Measurements from ENCODE around the gene F10. TPM values are rescaled to one million over a fixed set of nuclear protein-coding genes. Genes with fewer than 3 reads are reported as not detected.

The F10 gene
- total RNA-seq, 1 donor from 2014 or later = 12.3 TPM

DNA sequence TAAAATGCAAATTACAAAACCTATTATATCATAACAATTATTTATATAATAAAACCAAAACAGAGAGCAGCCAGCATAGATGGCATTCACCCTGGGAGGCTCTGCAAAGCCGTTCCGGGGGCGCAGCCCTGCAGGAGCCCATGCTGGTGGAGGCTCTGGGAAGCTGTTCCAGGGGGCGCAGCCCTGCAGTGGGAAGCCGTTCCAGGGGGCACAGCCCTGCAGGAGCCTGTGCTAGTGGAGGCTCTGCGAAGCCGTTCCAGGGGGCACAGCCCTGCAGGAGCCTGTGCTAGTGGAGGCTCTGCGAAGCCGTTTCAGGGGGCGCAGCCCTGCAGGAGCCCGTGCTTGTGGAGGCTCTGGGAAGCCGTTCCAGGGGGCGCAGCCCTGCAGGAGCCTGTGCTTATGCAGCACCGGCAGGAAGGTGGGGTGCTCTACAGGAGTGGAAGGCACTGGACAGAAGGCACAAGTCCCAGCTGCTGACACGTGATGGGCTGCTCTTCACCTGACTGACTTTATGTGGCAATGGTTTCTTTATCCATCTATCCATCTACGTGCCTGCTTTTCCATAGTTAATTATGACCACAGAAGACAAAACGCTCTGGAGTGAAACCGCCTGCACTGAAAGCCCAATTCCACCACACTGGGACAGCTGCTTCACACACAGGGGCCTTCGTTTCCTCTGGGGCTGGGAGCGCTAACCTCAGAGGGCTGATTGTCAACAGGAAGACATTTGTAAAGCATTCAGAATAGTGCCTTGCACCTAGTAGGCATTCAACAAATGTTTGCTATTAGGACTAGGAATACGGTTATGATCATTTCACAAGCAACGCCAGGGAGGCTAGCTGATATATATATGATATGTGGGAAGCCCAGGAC, 62.2 kb downstream of the F10 start:
- Mint-ChIP-seq H3K4me3 (no peak overlapping the region), H3K27me3 (ENCODE audit: low read depth) (no peaks in the 10 kb centered on the region), H3K27ac (no peak overlapping the region), H3K9me3 (no peaks in the 10 kb centered on the region), H3K4me1 (no peaks in the 10 kb centered on the region), H3K36me3 (peaks cover 21% of the 10 kb centered on the region)
- TF ChIP-seq, protein P1, sequence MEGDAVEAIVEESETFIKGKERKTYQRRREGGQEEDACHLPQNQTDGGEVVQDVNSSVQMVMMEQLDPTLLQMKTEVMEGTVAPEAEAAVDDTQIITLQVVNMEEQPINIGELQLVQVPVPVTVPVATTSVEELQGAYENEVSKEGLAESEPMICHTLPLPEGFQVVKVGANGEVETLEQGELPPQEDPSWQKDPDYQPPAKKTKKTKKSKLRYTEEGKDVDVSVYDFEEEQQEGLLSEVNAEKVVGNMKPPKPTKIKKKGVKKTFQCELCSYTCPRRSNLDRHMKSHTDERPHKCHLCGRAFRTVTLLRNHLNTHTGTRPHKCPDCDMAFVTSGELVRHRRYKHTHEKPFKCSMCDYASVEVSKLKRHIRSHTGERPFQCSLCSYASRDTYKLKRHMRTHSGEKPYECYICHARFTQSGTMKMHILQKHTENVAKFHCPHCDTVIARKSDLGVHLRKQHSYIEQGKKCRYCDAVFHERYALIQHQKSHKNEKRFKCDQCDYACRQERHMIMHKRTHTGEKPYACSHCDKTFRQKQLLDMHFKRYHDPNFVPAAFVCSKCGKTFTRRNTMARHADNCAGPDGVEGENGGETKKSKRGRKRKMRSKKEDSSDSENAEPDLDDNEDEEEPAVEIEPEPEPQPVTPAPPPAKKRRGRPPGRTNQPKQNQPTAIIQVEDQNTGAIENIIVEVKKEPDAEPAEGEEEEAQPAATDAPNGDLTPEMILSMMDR (IDR thresholded peaks at IDR 0.05; ENCODE audit: unreplicated experiment) = no peak
- DNase-seq (ENCODE audit: low spot score in 2 of 2, unreplicated experiment in 2 of 2) = no peak

DNA sequence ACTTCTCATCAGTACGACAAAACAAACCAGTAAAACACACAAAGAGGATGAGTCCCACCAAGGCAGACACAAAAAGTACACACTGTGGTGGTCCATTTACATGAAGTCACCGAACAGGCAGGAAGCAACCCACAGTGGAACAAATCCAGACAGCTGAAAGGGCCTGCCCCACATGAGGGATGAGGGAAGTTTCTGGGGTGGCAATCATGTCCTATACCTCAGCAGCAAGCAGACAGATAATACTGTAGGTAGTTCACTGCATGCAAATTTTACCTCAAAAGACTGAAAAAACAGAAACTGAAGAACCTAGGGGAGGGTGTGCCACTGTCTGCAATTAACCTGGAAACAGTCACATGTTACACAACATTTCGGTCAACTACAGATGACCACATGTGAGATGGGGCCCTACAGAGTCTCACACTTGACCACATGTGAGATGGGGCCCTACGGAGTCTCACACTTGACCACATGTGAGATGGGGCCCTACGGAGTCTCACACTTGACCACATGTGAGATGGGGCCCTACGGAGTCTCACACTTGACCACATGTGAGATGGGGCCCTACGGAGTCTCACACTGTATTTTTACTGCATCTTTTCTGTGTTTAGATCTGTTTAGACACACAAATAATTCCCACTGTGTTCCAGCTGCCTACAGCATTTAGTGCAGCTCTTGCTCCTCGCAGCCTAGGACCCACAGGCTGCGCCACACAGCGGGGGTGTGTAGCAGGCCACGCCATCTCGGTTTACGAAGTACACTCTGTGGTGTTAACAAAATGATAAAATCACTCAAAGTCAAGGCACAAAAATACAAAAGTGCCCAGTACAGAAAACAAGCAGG, 63.7 kb downstream of the F10 start:
- Mint-ChIP-seq H3K27ac (no peak overlapping the region), H3K27me3 (ENCODE audit: low read depth) (no peaks in the 10 kb centered on the region), H3K4me3 (no peak overlapping the region), H3K4me1 (no peaks in the 10 kb centered on the region), H3K36me3 (peaks cover 20% of the 10 kb centered on the region), H3K9me3 (no peaks in the 10 kb centered on the region)
- no peak for DNase-seq (ENCODE audit: low spot score in 2 of 2, unreplicated experiment in 2 of 2)
- TF ChIP-seq, protein P1 (IDR thresholded peaks at IDR 0.05; ENCODE audit: unreplicated experiment) = no peak

DNA sequence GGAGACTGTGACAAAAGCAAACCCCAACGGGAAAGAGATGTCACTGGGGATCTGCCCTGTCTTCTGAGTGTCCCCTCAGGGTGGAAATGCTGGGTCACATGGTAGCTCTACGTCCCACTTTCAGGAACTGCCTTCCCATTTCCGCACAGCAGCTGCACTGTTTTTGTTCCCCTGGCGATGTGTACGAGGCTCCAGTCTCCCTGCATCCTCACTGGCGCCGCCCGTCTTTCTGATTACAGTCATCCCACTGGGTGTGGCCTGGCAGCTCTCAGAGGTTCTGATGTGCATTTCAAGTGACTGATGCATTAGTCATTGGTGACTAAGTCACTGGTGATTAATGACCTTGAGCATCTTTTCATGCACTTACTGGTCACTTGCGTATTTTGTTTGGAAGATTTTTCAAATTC, 64.7 kb downstream of the F10 start:
- H3K4me1 Mint-ChIP-seq = no peaks in the 10 kb centered on the region
- H3K27ac Mint-ChIP-seq = no peak overlapping the region
- no peaks in the 10 kb centered on the region for H3K27me3 Mint-ChIP-seq (ENCODE audit: low read depth)
- H3K36me3 Mint-ChIP-seq = peaks cover 18% of the 10 kb centered on the region
- TF ChIP-seq, protein P1 (IDR thresholded peaks at IDR 0.05; ENCODE audit: unreplicated experiment) = no peak
- H3K4me3 Mint-ChIP-seq = no peak overlapping the region
- DNase-seq (ENCODE audit: low spot score in 2 of 2, unreplicated experiment in 2 of 2) = no peak
- no peaks in the 10 kb centered on the region for H3K9me3 Mint-ChIP-seq

DNA sequence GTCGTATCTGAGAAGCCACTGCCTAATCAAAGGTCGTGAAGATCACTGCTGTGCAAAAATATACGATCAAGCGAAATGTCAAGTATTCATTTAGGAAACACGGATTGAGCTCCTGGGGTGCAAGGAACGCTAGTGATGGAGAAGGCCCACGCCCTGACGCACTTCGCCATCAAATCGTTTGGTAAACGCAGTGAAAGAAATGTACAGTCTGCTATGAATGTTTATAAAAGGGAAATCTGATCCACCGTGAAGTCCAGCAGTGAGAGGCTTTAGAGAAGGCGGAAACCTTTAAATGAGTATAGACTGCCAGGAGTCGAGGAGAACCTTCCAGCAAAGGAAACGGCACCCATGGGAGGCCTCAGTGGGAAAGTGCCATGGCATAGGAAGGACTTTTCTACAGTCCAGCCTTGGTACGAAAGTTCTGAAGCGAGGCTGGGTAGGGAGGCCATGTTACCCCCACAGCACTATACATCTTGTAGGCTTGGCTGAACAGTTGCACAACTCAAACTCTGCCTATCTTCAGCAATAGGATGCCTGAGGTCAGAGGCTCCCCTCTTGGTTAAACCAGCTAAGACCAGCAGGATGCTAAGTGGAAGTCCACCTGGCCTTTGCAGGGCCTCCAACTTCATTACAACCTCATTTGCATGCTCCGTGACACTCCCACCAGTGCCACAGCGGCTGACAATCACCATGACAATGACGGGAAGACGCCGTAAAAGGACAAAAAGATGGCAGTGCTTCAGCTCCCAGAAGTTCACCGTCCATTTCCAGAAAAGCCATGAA, 65.5 kb downstream of the F10 start:
- H3K27ac Mint-ChIP-seq = no peak overlapping the region
- no peaks in the 10 kb centered on the region for H3K9me3 Mint-ChIP-seq
- H3K4me1 Mint-ChIP-seq = no peaks in the 10 kb centered on the region
- peaks cover 18% of the 10 kb centered on the region for H3K36me3 Mint-ChIP-seq
- H3K27me3 Mint-ChIP-seq (ENCODE audit: low read depth) = no peaks in the 10 kb centered on the region
- TF ChIP-seq, protein P1 (IDR thresholded peaks at IDR 0.05; ENCODE audit: unreplicated experiment) = no peak
- no peak overlapping the region for H3K4me3 Mint-ChIP-seq
- DNase-seq (ENCODE audit: low spot score in 2 of 2, unreplicated experiment in 2 of 2) = no peak

DNA sequence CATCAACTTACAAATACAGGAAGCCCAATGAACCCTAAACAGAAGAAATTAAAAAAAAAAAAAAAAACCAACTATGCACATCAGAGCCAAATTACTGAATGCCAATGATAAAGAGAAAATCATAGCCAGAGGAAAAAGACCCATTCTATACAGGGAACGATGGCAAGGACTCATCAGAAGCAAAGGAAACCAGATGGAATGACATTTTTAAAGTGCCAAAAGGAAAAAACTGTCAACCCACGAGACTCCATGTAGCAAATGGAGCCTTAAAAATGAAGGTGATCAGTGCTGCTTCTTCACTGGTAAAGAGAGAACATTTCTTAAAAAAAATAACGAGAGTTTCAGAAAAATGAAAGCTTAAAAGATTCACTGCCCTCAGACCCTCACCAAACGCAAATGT, 67.6 kb downstream of the F10 start:
- DNase-seq (ENCODE audit: low spot score in 2 of 2, unreplicated experiment in 2 of 2) = no peak
- no peak overlapping the region for H3K27ac Mint-ChIP-seq
- H3K36me3 Mint-ChIP-seq = peaks cover 28% of the 10 kb centered on the region
- H3K27me3 Mint-ChIP-seq (ENCODE audit: low read depth) = no peaks in the 10 kb centered on the region
- TF ChIP-seq, protein P1 (IDR thresholded peaks at IDR 0.05; ENCODE audit: unreplicated experiment) = no peak
- H3K9me3 Mint-ChIP-seq = no peaks in the 10 kb centered on the region
- no peaks in the 10 kb centered on the region for H3K4me1 Mint-ChIP-seq
- H3K4me3 Mint-ChIP-seq = no peak overlapping the region

All from mesothelial cell of epicardium (in vitro differentiated cells).